Measurements from ENCODE around the gene COL4A5. TPM values are rescaled to one million over a fixed set of nuclear protein-coding genes. Genes with fewer than 3 reads are reported as not detected.

The COL4A5 gene
- total RNA-seq, 1 experiment from 2014 or later = 8.3 TPM

- ATAC-seq = peak; percentile 75
- BruUV-seq (replicated peaks) = no TSS peak
- no peak for DNase-seq (ENCODE audit: low read depth, low spot score)
- H3K27ac ChIP-seq (ENCODE audit: low read length) = no peak within 1 kb of the TSS
- peak within 1 kb of the TSS; percentile 31 to 56 for H3K4me3 ChIP-seq (ENCODE audit: low read depth in 2 of 2, low read length in 2 of 2)
- intact Hi-C loops (cut with micrococcal nuclease; ENCODE audit: unreplicated experiment) (loop anchor here (10.0 kb wide), 1 partner anchor 152 kb away; no protein-coding TSS in a partner anchor), in situ Hi-C loops (cut with HindIII; ENCODE audit: low pct_unique_long_range_greater_than_20kb, low sequenced_read_pairs) (no loop called here)
- H3K9me3 ChIP-seq (ENCODE audit: control insufficient read depth, insufficient read depth, low read depth, low read length) = no peaks in the 10 kb centered on the region
- TF ChIP-seq POLR2AphosphoS5 (IDR thresholded peaks at IDR 0.05; ENCODE audit: low read depth, low read length) (no peak), CTCF (IDR thresholded peaks at IDR 0.05) (0 out of 2 replicates have a peak, but pooled peaks have one; percentile 7), SIN3A (IDR thresholded peaks at IDR 0.05; ENCODE audit: borderline replicate concordance, insufficient read depth, low read depth, low read length) (no peak), REST (IDR thresholded peaks at IDR 0.05; ENCODE audit: insufficient read depth in 1 of 2, low read depth in 2 of 2, low read length in 1 of 2) (no peak)
- H3K27me3 ChIP-seq (ENCODE audit: control insufficient read depth, insufficient read depth, low read length) = peaks cover 28% of the 10 kb centered on the region
- H3K4me1 ChIP-seq (ENCODE audit: control insufficient read depth, insufficient read depth, low read length) = peaks cover 3% of the 10 kb centered on the region; the same call in 1 of the 2 replicates
- ChIA-PET POLR2A (interaction anchor here (0.6 kb wide), 1 partner anchor 35 kb away, joined by 11 read pairs; no protein-coding TSS in a partner anchor), CTCF (no interaction called here)
- no peaks in the 10 kb centered on the region for H3K36me3 ChIP-seq (ENCODE audit: control insufficient read depth, insufficient read depth, low read length)
These were observed 297.2 kb downstream of the COL4A5 start, which contains the start of gene IRS4 for GRCh38 chrX:108736509-108737479. TSS of gene IRS4 (minus strand) at chrX:108736563.

- in situ Hi-C loops (cut with HindIII; ENCODE audit: low pct_unique_long_range_greater_than_20kb, low sequenced_read_pairs) = no loop called here
- H3K4me3 ChIP-seq (ENCODE audit: low read depth in 2 of 2, low read length in 2 of 2) = no peak overlapping the region
- H3K9me3 ChIP-seq (ENCODE audit: control insufficient read depth, insufficient read depth, low read depth, low read length) = no peaks in the 10 kb centered on the region
- DNase-seq (ENCODE audit: low read depth, low spot score) = no peak
- no peak overlapping the region for H3K27ac ChIP-seq (ENCODE audit: low read length)
- BruUV-seq (replicated peaks) = no TSS peak
- H3K36me3 ChIP-seq (ENCODE audit: control insufficient read depth, insufficient read depth, low read length) = no peaks in the 10 kb centered on the region
- TF ChIP-seq REST (IDR thresholded peaks at IDR 0.05; ENCODE audit: insufficient read depth in 1 of 2, low read depth in 2 of 2, low read length in 1 of 2) (no peak), POLR2AphosphoS5 (IDR thresholded peaks at IDR 0.05; ENCODE audit: low read depth, low read length) (no peak), CTCF (IDR thresholded peaks at IDR 0.05) (no peak), TCF7L2 (IDR thresholded peaks at IDR 0.05; ENCODE audit: low read depth, low read length) (no peak)
- no peak for ATAC-seq
- peaks cover 21% of the 10 kb centered on the region for H3K27me3 ChIP-seq (ENCODE audit: control insufficient read depth, insufficient read depth, low read length)
- ChIA-PET POLR2A (no interaction called here), CTCF (no interaction called here)
- peaks cover 3% of the 10 kb centered on the region; the same call in 1 of the 2 replicates for H3K4me1 ChIP-seq (ENCODE audit: control insufficient read depth, insufficient read depth, low read length)
- intact Hi-C loops (cut with micrococcal nuclease; ENCODE audit: unreplicated experiment) = loop anchor here (10.0 kb wide), 1 partner anchor 153 kb away; no protein-coding TSS in a partner anchor
These were observed 298.1 kb downstream of the COL4A5 start for GRCh38 chrX:108737754-108738153.
